ENCODE measurements around the gene GLRX2.
A peak's percentile ranks its signal among the peaks of the same experiment; 100 is the strongest.

Gene GLRX2

DNA sequence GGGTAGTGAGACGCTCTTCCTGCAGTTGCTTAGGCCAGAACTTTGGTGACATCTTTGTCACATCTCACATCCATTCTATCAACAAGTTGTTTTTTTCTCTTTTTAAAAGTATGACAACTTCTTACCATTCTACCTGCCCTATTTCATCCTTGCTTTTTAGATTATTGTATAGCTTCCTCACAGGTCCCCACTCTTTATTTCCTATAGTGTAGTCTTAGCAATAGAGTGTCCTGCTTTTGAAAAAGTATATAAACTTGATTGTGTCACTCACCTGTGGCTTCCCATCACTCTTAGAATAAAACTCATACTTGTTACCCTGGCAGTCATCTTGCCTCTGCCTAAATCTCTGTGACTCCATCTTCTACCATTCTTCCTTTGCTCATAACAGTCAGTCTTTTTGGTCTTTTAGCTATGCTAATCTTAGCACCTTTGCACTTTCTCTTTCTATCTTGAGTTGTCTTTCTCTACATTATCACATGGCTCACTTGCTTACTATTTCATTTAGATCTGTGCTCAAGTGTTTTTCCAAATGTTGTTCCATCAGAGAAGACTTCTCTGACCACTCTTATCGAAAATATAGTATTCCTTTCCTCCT is 26.1 kb upstream of the GLRX2 start:
- TF ChIP-seq, protein P1, sequence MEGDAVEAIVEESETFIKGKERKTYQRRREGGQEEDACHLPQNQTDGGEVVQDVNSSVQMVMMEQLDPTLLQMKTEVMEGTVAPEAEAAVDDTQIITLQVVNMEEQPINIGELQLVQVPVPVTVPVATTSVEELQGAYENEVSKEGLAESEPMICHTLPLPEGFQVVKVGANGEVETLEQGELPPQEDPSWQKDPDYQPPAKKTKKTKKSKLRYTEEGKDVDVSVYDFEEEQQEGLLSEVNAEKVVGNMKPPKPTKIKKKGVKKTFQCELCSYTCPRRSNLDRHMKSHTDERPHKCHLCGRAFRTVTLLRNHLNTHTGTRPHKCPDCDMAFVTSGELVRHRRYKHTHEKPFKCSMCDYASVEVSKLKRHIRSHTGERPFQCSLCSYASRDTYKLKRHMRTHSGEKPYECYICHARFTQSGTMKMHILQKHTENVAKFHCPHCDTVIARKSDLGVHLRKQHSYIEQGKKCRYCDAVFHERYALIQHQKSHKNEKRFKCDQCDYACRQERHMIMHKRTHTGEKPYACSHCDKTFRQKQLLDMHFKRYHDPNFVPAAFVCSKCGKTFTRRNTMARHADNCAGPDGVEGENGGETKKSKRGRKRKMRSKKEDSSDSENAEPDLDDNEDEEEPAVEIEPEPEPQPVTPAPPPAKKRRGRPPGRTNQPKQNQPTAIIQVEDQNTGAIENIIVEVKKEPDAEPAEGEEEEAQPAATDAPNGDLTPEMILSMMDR (IDR thresholded peaks at IDR 0.05) = no peak

DNA sequence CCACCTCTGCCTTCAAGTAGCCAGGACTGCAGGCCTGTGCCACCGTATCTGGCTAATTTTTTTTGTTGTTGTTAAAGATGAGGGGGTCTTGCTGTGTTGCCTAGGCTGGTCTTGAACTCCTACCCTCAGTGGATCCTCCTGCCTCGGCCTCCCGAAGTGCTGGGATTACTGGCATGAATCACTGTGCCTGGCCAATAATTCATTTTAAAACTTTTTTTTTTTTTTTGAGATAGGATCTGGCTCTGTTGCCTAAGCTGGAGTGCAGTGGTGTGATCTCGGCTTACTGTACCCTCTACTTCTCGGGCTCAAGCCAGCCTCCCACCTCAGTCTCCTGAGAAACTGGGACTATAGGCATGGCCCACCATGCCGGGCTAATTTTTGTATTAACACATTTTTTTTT is 20.2 kb upstream of the GLRX2 start:
- TF ChIP-seq, protein P1 (IDR thresholded peaks at IDR 0.05) = no peak

DNA sequence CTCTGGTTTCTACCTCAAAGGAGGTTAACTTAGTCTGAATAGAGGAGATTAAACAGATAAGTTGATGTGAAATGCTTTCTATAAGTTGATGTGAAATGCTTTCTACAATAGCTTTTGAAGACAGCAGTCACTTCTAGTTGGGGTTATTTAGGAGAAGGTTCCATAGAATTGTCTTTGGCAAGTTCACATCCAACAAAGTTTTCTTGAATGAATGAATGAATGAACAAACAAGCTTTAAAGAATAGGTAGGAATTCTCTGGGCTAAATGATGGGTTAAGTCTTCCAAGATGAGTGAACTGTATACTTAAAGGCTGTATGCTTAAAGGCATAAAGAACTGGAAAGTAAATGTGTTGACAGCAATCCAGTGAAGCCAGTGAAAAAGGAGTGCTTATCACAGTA is 18.5 kb upstream of the GLRX2 start:
- TF ChIP-seq, protein P1 (IDR thresholded peaks at IDR 0.05) = no peak

DNA sequence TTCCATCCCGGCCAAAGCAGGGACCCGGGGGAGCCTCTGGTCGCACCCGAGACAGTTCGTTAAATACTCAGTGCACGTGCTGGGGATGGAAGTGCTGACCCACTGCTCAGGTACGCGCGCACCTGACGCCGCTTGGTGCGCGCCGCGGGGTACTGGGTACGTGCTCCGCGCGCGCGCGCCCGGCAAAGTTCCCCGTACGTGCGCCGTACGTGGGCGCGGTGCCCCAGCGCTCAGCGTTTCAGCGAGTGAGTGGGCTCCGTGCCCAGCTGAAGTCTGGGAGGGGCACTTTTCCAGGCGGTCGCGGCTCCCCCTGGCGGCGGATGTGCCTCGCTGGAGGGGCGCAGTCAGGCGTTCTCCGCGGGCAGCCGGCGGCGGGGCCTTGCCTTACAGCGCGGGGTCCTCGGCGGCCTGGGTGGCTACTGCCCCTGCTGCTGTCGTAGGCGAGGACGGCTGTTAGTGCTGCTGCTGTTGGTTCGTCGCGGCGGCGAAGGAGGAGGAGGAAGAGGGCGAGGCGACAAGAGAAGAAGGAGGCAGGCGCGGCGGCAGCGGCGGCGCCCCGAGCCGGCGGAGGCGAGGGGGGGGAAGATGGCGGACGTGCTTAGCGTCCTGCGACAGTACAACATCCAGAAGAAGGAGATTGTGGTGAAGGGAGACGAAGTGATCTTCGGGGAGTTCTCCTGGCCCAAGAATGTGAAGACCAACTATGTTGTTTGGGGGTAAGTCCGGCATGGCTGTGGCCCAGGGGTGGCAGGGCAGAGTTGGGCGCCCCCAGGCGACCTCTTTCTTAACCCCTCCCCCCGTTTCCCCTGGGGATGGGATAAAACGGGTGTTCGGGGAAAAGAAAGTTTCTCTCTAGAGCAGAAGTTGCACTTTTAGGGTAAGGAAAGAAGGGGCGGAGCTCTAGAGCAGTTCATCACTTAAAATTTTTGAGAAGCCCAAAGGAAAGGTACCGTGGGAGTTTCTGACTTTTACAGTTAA is 16.7 kb upstream of the GLRX2 start, which contains the start of gene CDC73:
TSS of gene CDC73 (plus strand) at position 416 of the 978 bp plus-strand sequence. CDS start at position 586, 170 bp downstream.
- TF ChIP-seq, protein P1 (IDR thresholded peaks at IDR 0.05) = peak; percentile 93

DNA sequence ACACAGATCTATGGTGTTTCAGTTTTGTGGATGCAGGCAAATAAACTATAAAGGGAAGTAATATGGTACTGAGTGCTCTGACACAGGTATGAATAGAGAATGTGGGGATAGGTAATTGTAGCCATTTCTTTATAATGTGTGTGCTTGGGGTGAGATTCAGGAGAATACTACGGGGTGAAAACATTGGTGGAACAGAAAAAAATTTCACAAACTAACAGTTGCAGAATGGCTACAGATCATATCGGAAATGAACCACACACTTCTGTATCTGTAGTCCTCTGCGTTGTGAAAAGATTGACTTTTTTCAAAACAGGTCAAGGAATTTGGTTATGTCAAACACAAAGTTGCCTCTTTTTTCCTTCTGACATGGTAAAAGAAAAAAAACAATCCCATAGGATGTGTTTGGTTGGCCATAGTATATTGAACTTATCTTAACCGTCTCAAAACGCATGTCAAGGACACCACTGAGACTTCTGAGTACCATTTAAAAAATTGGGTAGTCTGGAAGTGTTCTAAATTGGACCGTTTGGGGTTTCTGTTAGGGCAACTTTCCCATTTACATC is 15.5 kb upstream of the GLRX2 start:
- TF ChIP-seq, protein P1 (IDR thresholded peaks at IDR 0.05) = no peak

DNA sequence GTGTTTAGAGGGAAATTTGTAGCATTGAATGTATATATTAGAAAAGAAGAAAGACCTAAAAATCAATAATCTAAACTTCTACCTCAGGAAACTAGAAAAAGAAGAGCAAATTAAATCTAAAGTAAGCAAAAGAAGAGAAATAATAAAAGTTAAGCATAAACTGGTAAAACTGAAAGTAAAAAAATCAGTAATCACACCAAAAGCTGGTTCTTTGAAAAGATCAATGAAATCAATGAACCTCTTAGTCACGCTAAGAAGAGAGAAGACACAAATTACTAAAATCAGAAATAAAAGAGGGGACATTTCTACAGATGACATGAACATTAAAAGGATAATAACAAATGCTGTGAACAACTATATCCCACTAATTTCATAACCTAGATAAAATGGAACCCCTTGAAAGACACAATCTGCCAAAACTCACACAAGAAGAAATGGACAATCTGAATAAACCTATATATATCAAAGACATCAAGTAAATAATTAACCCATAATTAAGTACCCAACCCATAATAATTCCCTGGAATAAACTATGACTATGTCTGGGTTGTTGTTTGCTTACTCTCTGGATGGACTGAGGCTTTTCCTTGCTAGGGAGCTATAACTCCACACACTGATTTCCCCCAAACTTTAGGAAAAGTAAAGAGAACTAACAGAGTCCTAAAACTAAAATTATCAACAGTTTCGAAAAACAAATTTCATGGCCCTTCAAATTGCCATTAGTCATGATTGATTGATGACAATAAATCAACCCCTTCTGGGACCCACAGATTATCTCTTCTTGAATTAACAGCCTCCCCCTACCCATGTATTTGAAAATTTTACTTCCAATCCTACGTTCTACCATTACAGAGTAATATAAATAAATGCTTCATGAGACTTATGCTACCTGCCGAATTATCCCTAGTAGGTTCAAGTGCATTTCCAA is 13.9 kb upstream of the GLRX2 start:
- TF ChIP-seq, protein P1 (IDR thresholded peaks at IDR 0.05) = no peak

DNA sequence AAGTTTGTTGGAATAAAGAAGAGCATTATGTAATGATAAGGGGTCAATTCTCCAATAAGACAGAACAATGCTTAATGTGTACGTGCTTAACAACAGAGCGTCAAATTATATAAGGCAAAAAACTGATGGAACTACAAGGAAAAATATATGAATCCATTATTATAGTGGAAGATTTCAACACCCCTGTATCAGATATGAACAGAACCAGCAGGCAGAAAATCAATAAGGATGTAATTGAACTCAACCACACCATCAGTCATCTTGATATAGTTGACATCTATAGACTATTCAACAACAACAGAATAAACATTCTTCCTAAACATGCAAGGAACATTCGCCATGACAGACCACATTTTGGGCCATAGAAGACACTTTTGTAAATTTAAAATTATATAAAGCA is 13.0 kb upstream of the GLRX2 start:
- TF ChIP-seq, protein P1 (IDR thresholded peaks at IDR 0.05) = no peak

All from LNCAP (cell line).